Globus pallidus (tissue), 1 donor: Measurements from ENCODE around the gene MLLT3.

Source experiments
- DNase-seq: peaks from one replicate; pipeline ENCODE4 v3.0.0-alpha.2; 2015; ENCODE audit warnings: low spot score

The MLLT3 gene

GRCh38 chr9:20625003-20625349, 2.7 kb upstream of the MLLT3 start:
- no peak for DNase-seq

- peak; percentile 85 for DNase-seq
Observed at GRCh38 chr9:20624201-20625002, 2.1 kb upstream of the MLLT3 start.

- DNase-seq: no peak
Observed at GRCh38 chr9:20623748-20624124, 1.4 kb upstream of the MLLT3 start.

- DNase-seq: peak; percentile 50
Observed at GRCh38 chr9:20623021-20623747, 885 bp upstream of the MLLT3 start.

GRCh38 chr9:20621471-20622329, 599 bp downstream of the MLLT3 start:
- DNase-seq: peak; percentile 81

GRCh38 chr9:20620650-20621470, 1.4 kb downstream of the MLLT3 start:
- peak; percentile 54 for DNase-seq

GRCh38 chr9:20619487-20620200, 2.7 kb downstream of the MLLT3 start:
- no peak for DNase-seq

GRCh38 chr9:20618361-20618802, 3.9 kb downstream of the MLLT3 start:
- no peak for DNase-seq

- DNase-seq: no peak
Observed at GRCh38 chr9:20616808-20617207, 5.5 kb downstream of the MLLT3 start.

- DNase-seq: no peak
Observed at GRCh38 chr9:20614602-20615216, 7.6 kb downstream of the MLLT3 start.

- DNase-seq: no peak
Observed at GRCh38 chr9:20611691-20612287, 10.5 kb downstream of the MLLT3 start.

GRCh38 chr9:20610591-20610990, 11.7 kb downstream of the MLLT3 start:
- DNase-seq: no peak

- no peak for DNase-seq
Observed at GRCh38 chr9:20608582-20608981, 13.7 kb downstream of the MLLT3 start.

- no peak for DNase-seq
Observed at GRCh38 chr9:20606652-20607051, 15.6 kb downstream of the MLLT3 start.

GRCh38 chr9:20604562-20604961, 17.7 kb downstream of the MLLT3 start:
- no peak for DNase-seq

GRCh38 chr9:20603524-20604268, 18.6 kb downstream of the MLLT3 start:
- DNase-seq: no peak

GRCh38 chr9:20601292-20601691, 21.0 kb downstream of the MLLT3 start:
- DNase-seq: no peak

- DNase-seq: no peak
Observed at GRCh38 chr9:20599195-20599594, 23.1 kb downstream of the MLLT3 start.

- DNase-seq: no peak
Observed at GRCh38 chr9:20598367-20598766, 23.9 kb downstream of the MLLT3 start.
